Heart right ventricle (tissue), 16 donors: ENCODE results near the gene SRSF2. TPM values are rescaled to one million over a fixed set of nuclear protein-coding genes. Genes with fewer than 3 reads are reported as not detected.
"Not testable (repeated sequence)": the region's sequence is repeated elsewhere in the genome, so short reads cannot be mapped to it uniquely, and the experiment has no call there.

ENCODE experiments used
- ATAC-seq, 8 donors: fragments of 200-7000 bp; cut with Tn5 transposase; one replicate each; pipeline ENCODE4 v1.9.1; 2020; ENCODE audit warnings: mild to moderate bottlenecking in 8 of 8, moderate library complexity in 8 of 8, moderate number of reproducible peaks in 1 of 8
- DNase-seq, 2 donors: peaks; one replicate each; pipeline ENCODE4 v3.0.0-alpha.2; 2020
- H3K27ac ChIP-seq, 10 donors: fragments of 200-600 bp; sonication (generic) in 2 of 10; one replicate each; pipeline versions ENCODE4 v1.5.0 to v1.8.0; 2020 to 2022; ENCODE audit warnings: mild to moderate bottlenecking in 3 of 10
- H3K27me3 ChIP-seq, 7 donors: fragments of 200-600 bp; one replicate each; pipeline ENCODE4 v1.8.0; 2021 to 2022; ENCODE audit warnings: mild to moderate bottlenecking in 2 of 7
- H3K36me3 ChIP-seq, 9 donors: fragments of 200-600 bp; sonication (generic) in 1 of 9; one replicate each; pipeline versions ENCODE4 v1.5.0 to v1.8.0; 2020 to 2022; ENCODE audit warnings: mild to moderate bottlenecking in 2 of 9
- H3K4me1 ChIP-seq, 9 donors: fragments of 200-600 bp; sonication (generic) in 1 of 9; one replicate each; pipeline versions ENCODE4 v1.5.0 to v1.8.0; 2020 to 2022; ENCODE audit warnings: mild to moderate bottlenecking in 4 of 9
- H3K4me3 ChIP-seq, 10 donors: fragments of 200-600 bp; sonication (generic) in 2 of 10; one replicate each; pipeline versions ENCODE4 v1.5.0 to v1.8.0; 2020 to 2022; ENCODE audit warnings: mild to moderate bottlenecking in 7 of 10, moderate library complexity in 2 of 10
- H3K9me3 ChIP-seq, 11 donors: fragments of 200-600 bp in 10 of 11; sonication (generic) in 2 of 11; one replicate each; pipeline versions ENCODE4 v1.5.0 to v1.8.0; 2013 to 2022; ENCODE audit warnings: mild to moderate bottlenecking in 2 of 11, control low read depth in 1 of 11, moderate library complexity in 1 of 11
- WGBS, 2 donors: extraction: QIAGEN DNeasy Blood & Tissue Kit; methylation state at CpG; one replicate each; pipeline ENCODE4 v1.1.7; 2013; ENCODE audit warnings: inconsistent platforms in 1 of 2; 5-methylcytosine and 5-hydroxymethylcytosine counted together
- intact Hi-C, 10 donors: fragments of 100-400 bp; cut with DNase I; formaldehyde crosslinking; loops; one replicate each; pipeline versions ENCODE4 v1.11.1 to v1.14.2; 2022
- polyA plus RNA-seq, 2 donors: library from polyadenylated mRNA; stranded (reverse); fragments of 200-250 nt; gene quantifications; one replicate each; pipeline ENCODE4 v1.2.3, GENCODE V29; 2013
- total RNA-seq, 10 donors: library from RNA; stranded (reverse); fragmentation: NEBNext Ultra II Directional in 3 of 10; extraction: Animal tissue kit (Norgen Biotek cat#: 25700) in 3 of 10; gene quantifications; one replicate each; pipeline versions ENCODE4 v1.2.1 to v1.2.4, GENCODE V29; 2021 to 2023
- TF ChIP-seq, protein P1 (sequence below), 9 donors: fragments of 200-600 bp; sonication (generic) in 2 of 9; IDR thresholded peaks; one replicate each; pipeline versions ENCODE4 v1.5.0 to v1.8.0; 2021 to 2022; ENCODE audit warnings: antibody characterized with exemption in 9 of 9, mild to moderate bottlenecking in 5 of 9, moderate library complexity in 1 of 9
- donor health status: Arrhythmogenic right ventricular cardiomyopathy.
- donor health status: ischemic (EF 13 %, LVEDD 7.1; RV severe dilation, severe dysfunction).
- donor health status: healthy with polysubstance abuse.
- donor health status: DM: no; HTN: yes; CAD: no.
- donor health status: DM: no; HTN: no; CAD: no.
- donor health status: ischemic (EF 25% LVEDD 6.9; RV normal size, moderate dysfunction).
- donor health status: ischemic (EF 25% LVEDD 5.7; RV mildly dilated, moderate dysfunction).
- donor health status: healthy.
- donor health status: DM: yes; HTN: yes; CAD: no.
- donor health status: Ischemic cardiomyopathy.
- donor health status: ischemic (EF 35%, LVEDD 5.7; RV mildly dilated, moderate dysfunction).
- donor health status: nonischemic (EF 11% LVEDD 7.7; RV severe dilation, severe dysfunction).
- donor health status: DM: yes; HTN: yes; CAD: no.
- donor health status: PGD.
- donor health status: ischemic (EF 29% LVEDD 5.4; RV normal size, mild dysfunction).
- donor health status: nonischemic (EF 23%, LVEDD 6.1; RV moderate dilation, normal function).

Gene SRSF2
- total and polyA plus RNA-seq, 12 donors = 58.8 to 109 (median 79.8) TPM

DNA sequence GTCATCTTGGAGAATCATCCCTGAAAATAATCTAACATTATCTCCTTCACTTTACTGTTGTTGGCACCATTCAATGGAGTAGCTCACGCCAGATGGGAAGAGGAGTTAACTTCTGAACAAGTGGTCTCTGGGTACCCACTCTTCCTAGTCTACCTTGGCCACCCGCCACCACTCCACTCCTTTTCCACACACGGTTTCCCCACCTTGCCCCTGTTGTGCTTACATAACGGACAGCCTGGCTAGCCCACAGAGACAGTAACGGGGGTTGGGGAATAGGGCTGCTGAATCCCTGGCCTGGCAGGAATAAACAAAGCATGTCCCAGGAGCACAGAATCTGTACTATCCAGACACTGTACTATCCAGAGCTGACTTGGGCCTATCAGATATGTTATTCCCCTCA lies 22.8 kb downstream of the SRSF2 start:
- ATAC-seq (no peak), DNase-seq (no peak)
- Histone ChIP-seq H3K4me1 (peaks cover 20 to 71% (median 50%) of the 10 kb centered on the region in 9 donors), H3K4me3 (no peak overlapping the region), H3K9me3 (no peaks in the 10 kb centered on the region), H3K36me3 (peaks cover 0 to 67% (median 30%) of the 10 kb centered on the region in 9 donors), H3K27ac (peak overlapping the region in 6 of 10 donors; percentile 31 to 87 (median 65)), H3K27me3 (no peaks in the 10 kb centered on the region)
- TF ChIP-seq, protein P1, sequence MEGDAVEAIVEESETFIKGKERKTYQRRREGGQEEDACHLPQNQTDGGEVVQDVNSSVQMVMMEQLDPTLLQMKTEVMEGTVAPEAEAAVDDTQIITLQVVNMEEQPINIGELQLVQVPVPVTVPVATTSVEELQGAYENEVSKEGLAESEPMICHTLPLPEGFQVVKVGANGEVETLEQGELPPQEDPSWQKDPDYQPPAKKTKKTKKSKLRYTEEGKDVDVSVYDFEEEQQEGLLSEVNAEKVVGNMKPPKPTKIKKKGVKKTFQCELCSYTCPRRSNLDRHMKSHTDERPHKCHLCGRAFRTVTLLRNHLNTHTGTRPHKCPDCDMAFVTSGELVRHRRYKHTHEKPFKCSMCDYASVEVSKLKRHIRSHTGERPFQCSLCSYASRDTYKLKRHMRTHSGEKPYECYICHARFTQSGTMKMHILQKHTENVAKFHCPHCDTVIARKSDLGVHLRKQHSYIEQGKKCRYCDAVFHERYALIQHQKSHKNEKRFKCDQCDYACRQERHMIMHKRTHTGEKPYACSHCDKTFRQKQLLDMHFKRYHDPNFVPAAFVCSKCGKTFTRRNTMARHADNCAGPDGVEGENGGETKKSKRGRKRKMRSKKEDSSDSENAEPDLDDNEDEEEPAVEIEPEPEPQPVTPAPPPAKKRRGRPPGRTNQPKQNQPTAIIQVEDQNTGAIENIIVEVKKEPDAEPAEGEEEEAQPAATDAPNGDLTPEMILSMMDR (IDR thresholded peaks at IDR 0.05) = no peak
- WGBS, 2 donors = 67 to 69% methylated on average over 5 of the region's 5 CpGs
- intact Hi-C loops = loop anchor here in 8 of 10 donors (2.0 to 10.0 kb wide), 7 partner anchors 34 to 160 kb away; no protein-coding TSS in a partner anchor

GRCh38 chr17:76713765-76714164 lies 23.4 kb downstream of the SRSF2 start:
- H3K9me3 ChIP-seq = no peaks in the 10 kb centered on the region
- DNase-seq (no peak), ATAC-seq (no peak)
- H3K27me3 ChIP-seq = no peaks in the 10 kb centered on the region
- intact Hi-C loops = loop anchor here in 8 of 10 donors (2.0 to 10.0 kb wide), 7 partner anchors 33 to 159 kb away; no protein-coding TSS in a partner anchor
- WGBS, 2 donors = 74 to 84% methylated on average over 7 of the region's 7 CpGs
- H3K4me1 ChIP-seq = peaks cover 21 to 77% (median 56%) of the 10 kb centered on the region in 9 donors
- no peak overlapping the region for H3K4me3 ChIP-seq
- H3K27ac ChIP-seq = peak overlapping the region in 2 of 10 donors; percentile 31 to 86
- H3K36me3 ChIP-seq = peaks cover 0 to 61% (median 24%) of the 10 kb centered on the region in 9 donors
- TF ChIP-seq, protein P1 (IDR thresholded peaks at IDR 0.05) = no peak

DNA sequence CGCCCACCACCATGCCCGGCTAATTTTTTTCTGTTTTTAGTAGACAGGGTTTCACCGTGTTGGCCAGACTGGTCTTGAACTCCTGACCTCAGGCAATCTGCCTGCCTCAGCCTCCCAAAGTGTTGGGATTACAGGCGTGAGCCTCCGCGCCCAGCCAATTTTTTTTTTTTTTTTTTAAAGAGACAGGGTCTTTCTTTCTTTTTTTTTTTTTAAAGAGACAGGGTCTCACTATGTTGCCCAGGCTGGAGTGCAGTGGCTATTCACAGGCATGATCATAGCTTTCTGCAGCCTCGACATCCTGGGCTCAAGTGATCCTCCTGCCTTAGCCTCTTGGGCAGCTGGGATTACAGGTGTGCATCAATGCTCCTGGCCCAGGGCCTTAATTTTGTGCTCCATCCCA lies 24.8 kb downstream of the SRSF2 start:
- Histone ChIP-seq H3K4me1 (peaks cover 24 to 88% (median 70%) of the 10 kb centered on the region in 9 donors), H3K36me3 (peaks cover 0 to 49% (median 11%) of the 10 kb centered on the region in 9 donors), H3K27ac (peak overlapping the region in 5 of 10 donors; percentile 75 to 94 (median 89))
- not testable (repeated sequence) for H3K9me3 ChIP-seq, ATAC-seq, H3K27me3 ChIP-seq, H3K4me3 ChIP-seq, DNase-seq
- intact Hi-C loops = loop anchor here in 7 of 10 donors (5.0 to 10.0 kb wide), 4 partner anchors 35 to 158 kb away; no protein-coding TSS in a partner anchor
- 55 to 62% methylated on average over 7 of the region's 7 CpGs for WGBS, 2 donors

DNA sequence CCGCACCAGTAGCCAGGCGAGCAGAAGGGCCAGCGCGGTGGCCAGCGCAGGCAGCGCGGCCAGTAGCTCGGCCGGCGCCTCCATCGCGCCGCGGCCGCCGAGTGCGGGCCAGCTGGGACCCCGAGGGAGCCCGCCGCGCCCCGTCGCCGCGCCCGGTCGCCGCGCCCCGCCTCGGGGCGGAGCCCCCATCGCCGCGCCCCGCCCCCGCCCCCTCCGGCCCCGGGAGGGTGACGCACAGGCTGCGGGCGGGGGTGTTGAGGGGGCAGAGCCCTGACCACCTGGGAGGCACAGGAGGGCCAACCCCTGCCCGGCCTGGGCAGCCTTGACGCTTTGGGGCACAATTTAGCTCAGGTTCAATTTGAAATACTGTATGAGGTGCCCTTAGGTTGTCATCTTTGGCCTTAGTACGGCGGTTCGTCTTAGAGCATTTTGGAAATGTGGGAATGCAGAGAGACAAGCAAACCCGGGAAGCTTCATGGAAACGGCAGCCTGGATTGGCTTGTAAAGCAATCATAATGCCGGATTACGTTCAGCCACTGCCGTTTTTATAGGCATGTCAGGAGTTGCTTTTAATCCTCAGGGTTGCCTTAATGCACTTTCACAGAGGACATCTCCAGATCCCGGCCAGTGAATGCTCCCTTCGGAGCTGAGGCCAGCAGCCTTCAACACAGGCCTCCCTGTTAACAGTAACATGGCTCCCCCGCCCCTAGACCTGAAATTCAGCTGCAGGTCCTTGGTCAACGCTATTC lies 26.1 kb downstream of the SRSF2 start, which contains the start of gene MXRA7:
Gene MXRA7 (minus strand): TSS at position 103 of the 749 bp plus-strand sequence. CDS start 19 bp downstream, at position 84.
- Histone ChIP-seq H3K27me3 (no peaks in the 10 kb centered on the region), H3K9me3 (no peaks in the 10 kb centered on the region), H3K4me3 (peak within 1 kb of the TSS; percentile 59 to 85 (median 79)), H3K36me3 (peaks cover 0 to 45% (median 6%) of the 10 kb centered on the region in 9 donors), H3K27ac (peak within 1 kb of the TSS; percentile 89 to 98 (median 94)), H3K4me1 (peaks cover 15 to 85% (median 65%) of the 10 kb centered on the region in 9 donors)
- 3 to 4% methylated on average over 44 to 45 of the region's 56 CpGs for WGBS, 2 donors
- intact Hi-C loops = loop anchor here in 7 of 10 donors (2.0 to 10.0 kb wide), 5 partner anchors 24 to 156 kb away; no protein-coding TSS in a partner anchor
- peak; percentile 49 to 72 (median 65) for ATAC-seq
- TF ChIP-seq, protein P1 (IDR thresholded peaks at IDR 0.05) = no peak
- DNase-seq = peak; percentile 82

GRCh38 chr17:76709951-76710862 lies 26.9 kb downstream of the SRSF2 start:
- ATAC-seq = peak in 4 of 8 donors; percentile 10 to 37 (median 26)
- Histone ChIP-seq H3K4me3 (peak overlapping the region; percentile 59 to 85 (median 79)), H3K4me1 (peaks cover 8 to 84% (median 62%) of the 10 kb centered on the region in 9 donors), H3K36me3 (peaks cover 0 to 42% (median 6%) of the 10 kb centered on the region in 9 donors), H3K27ac (peak overlapping the region; percentile 89 to 98 (median 94))
- not testable (repeated sequence) for H3K27me3 ChIP-seq, DNase-seq, H3K9me3 ChIP-seq
- WGBS, 2 donors = 2% methylated on average over 29 to 48 of the region's 79 CpGs
- intact Hi-C loops = loop anchor here in 7 of 10 donors (2.0 to 10.0 kb wide), 6 partner anchors 21 to 155 kb away; no protein-coding TSS in a partner anchor
